ENCODE measurements around the gene MVP.

DNA sequence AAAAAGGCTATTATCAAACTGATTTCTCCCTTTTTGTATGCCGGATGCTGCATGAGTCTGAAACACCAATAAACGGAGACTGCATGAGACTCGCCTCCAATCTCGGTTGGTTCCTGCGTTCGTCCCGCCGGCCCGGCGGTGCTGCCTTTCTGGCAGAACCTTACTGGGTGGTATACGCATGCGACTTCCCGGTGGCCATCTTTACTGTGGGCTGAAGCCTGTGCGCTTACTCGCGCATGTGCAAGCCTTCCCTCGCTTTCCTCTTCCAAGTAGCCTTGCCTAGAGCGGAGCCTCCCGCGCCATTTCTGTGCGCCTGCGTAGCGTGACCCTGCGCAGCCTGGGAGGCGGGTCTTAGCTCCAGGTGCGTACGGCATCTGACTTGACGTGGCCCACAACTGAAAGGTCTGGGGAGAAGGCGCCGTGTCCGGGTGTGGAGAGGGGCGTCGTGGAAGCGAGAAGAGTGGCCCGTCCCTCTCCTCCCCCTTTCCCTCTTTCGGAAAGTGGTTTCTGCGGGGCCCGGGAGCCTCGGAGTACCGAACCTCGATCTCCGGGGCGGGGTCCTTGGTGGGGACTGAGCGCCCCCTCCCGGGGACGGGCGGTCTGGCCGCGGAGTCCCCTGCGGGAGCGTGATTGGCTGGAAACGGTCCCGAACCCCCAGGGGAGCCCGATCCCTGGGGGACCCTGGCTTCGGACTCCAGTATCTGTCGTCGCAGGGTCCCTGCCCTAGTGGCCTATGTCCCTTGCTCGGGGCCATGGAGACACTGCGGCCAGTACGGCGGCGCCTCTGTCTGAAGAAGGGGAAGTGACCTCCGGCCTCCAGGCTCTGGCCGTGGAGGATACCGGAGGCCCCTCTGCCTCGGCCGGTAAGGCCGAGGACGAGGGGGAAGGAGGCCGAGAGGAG is 4.2 kb upstream of the MVP start, which contains the start of gene PAGR1:
- TF ChIP-seq FOXP2 (optimal IDR thresholded peaks at IDR 0.05; ENCODE audit: control extremely low read depth, extremely low read length, insufficient read depth) (no peak), POLR2AphosphoS5 (IDR thresholded peaks at IDR 0.05; ENCODE audit: borderline replicate concordance, low read depth, low read length) (peak; percentile 95)

Measured in SK-N-MC (cell line).